H7 (cell line): Measurements from ENCODE around the gene YIPF4. TPM values are rescaled to one million over a fixed set of nuclear protein-coding genes. Genes with fewer than 3 reads are reported as not detected.
A peak's percentile ranks its signal among the peaks of the same experiment; 100 is the strongest.

Experiments
- DNase-seq: peaks from one replicate; pipeline ENCODE4 v3.0.0; 2012
- H3K27me3 ChIP-seq: 2 replicates; pipeline ENCODE4 v1.6.0; 2011; ENCODE audit warnings: mild to moderate bottlenecking, low read length; ENCODE audit not compliant: control insufficient read depth, insufficient read depth
- H3K36me3 ChIP-seq: replicated peaks from 2 replicates; pipeline ENCODE4 v1.5.1; 2011; ENCODE audit warnings: low read length; ENCODE audit not compliant: control insufficient read depth, insufficient read depth
- H3K4me3 ChIP-seq: 2 replicates; pipeline ENCODE4 v1.5.1; 2011; ENCODE audit warnings: low read depth, mild to moderate bottlenecking, control low read depth, low read length, moderate library complexity; ENCODE audit not compliant: insufficient read depth
- total RNA-seq: library from RNA; depleted of rRNA; stranded (reverse); fragments of >200 nt; shearing (Covaris generic); gene quantifications from 2 replicates; pipeline ENCODE4 v1.2.3, GENCODE V29; 2014; rRNA removed

Gene YIPF4
- total RNA-seq: 7.4 and 18.5 TPM in 2 replicates

- DNase-seq: peak; percentile 96
- peak within 1 kb of the TSS; percentile 82 for H3K4me3 ChIP-seq
- H3K36me3 ChIP-seq: no peaks in the 10 kb centered on the region
- H3K27me3 ChIP-seq: no peaks in the 10 kb centered on the region
Observed at GRCh38 chr2:32277674-32278477, at the start of gene YIPF4. YIPF4 (plus strand) TSS chr2:32277904; CDS start chr2:32278156, 252 bp downstream.

GRCh38 chr2:32228181-32228580, 49.5 kb upstream of the YIPF4 start:
- Histone ChIP-seq H3K27me3 (no peaks in the 10 kb centered on the region), H3K4me3 (no peak overlapping the region), H3K36me3 (no peaks in the 10 kb centered on the region; the same call in 1 of the 2 replicates)
- no peak for DNase-seq

GRCh38 chr2:32229635-32230034, 48.1 kb upstream of the YIPF4 start:
- no peak for DNase-seq
- Histone ChIP-seq H3K27me3 (no peaks in the 10 kb centered on the region), H3K36me3 (no peaks in the 10 kb centered on the region), H3K4me3 (no peak overlapping the region)

- Histone ChIP-seq H3K27me3 (no peaks in the 10 kb centered on the region), H3K4me3 (no peak overlapping the region), H3K36me3 (no peaks in the 10 kb centered on the region)
- DNase-seq: no peak
Observed at GRCh38 chr2:32231959-32232358, 45.7 kb upstream of the YIPF4 start.

GRCh38 chr2:32235315-32235714, 42.4 kb upstream of the YIPF4 start:
- Histone ChIP-seq H3K36me3 (no peaks in the 10 kb centered on the region), H3K27me3 (no peaks in the 10 kb centered on the region), H3K4me3 (no peak overlapping the region)
- no peak for DNase-seq

GRCh38 chr2:32237488-32237887, 40.2 kb upstream of the YIPF4 start:
- Histone ChIP-seq H3K36me3 (no peaks in the 10 kb centered on the region), H3K4me3 (no peak overlapping the region), H3K27me3 (no peaks in the 10 kb centered on the region)
- DNase-seq: no peak

GRCh38 chr2:32237996-32238395, 39.7 kb upstream of the YIPF4 start:
- DNase-seq: no peak
- H3K36me3 ChIP-seq: no peaks in the 10 kb centered on the region
- H3K27me3 ChIP-seq: no peaks in the 10 kb centered on the region
- H3K4me3 ChIP-seq: no peak overlapping the region

GRCh38 chr2:32242331-32242730, 35.4 kb upstream of the YIPF4 start:
- no peaks in the 10 kb centered on the region for H3K27me3 ChIP-seq
- H3K4me3 ChIP-seq: no peak overlapping the region
- H3K36me3 ChIP-seq: no peaks in the 10 kb centered on the region
- DNase-seq: no peak

- H3K4me3 ChIP-seq: no peak overlapping the region
Observed at GRCh38 chr2:32246911-32247310, 30.8 kb upstream of the YIPF4 start.

GRCh38 chr2:32248299-32248698, 29.4 kb upstream of the YIPF4 start:
- no peak overlapping the region for H3K4me3 ChIP-seq
- no peak for DNase-seq
- H3K27me3 ChIP-seq: no peaks in the 10 kb centered on the region

More at GRCh38 chr2:32246911-32247310, 30.8 kb upstream of the YIPF4 start:
- no peak for DNase-seq
- Histone ChIP-seq H3K27me3 (no peaks in the 10 kb centered on the region), H3K36me3 (no peaks in the 10 kb centered on the region)

GRCh38 chr2:32249731-32250236, 27.9 kb upstream of the YIPF4 start:
- no peak overlapping the region for H3K4me3 ChIP-seq
- no peaks in the 10 kb centered on the region for H3K27me3 ChIP-seq
- no peak for DNase-seq
- H3K36me3 ChIP-seq: no peaks in the 10 kb centered on the region

More at GRCh38 chr2:32248299-32248698, 29.4 kb upstream of the YIPF4 start:
- H3K36me3 ChIP-seq: no peaks in the 10 kb centered on the region

- H3K36me3 ChIP-seq: no peaks in the 10 kb centered on the region
- no peaks in the 10 kb centered on the region for H3K27me3 ChIP-seq
- no peak overlapping the region for H3K4me3 ChIP-seq
- DNase-seq: no peak
Observed at GRCh38 chr2:32250290-32250689, 27.4 kb upstream of the YIPF4 start.

GRCh38 chr2:32258242-32258641, 19.5 kb upstream of the YIPF4 start:
- Histone ChIP-seq H3K27me3 (no peaks in the 10 kb centered on the region), H3K4me3 (no peak overlapping the region), H3K36me3 (no peaks in the 10 kb centered on the region)
- DNase-seq: no peak

GRCh38 chr2:32260376-32260775, 17.3 kb upstream of the YIPF4 start:
- H3K4me3 ChIP-seq: no peak overlapping the region
- no peak for DNase-seq
- H3K27me3 ChIP-seq: no peaks in the 10 kb centered on the region
- no peaks in the 10 kb centered on the region for H3K36me3 ChIP-seq

- Histone ChIP-seq H3K36me3 (no peaks in the 10 kb centered on the region), H3K27me3 (no peaks in the 10 kb centered on the region), H3K4me3 (no peak overlapping the region)
- no peak for DNase-seq
Observed at GRCh38 chr2:32262105-32262504, 15.6 kb upstream of the YIPF4 start.
